IMR-90 (cell line): ENCODE measurements around the gene FCN1. TPM values are rescaled to one million over a fixed set of nuclear protein-coding genes. Genes with fewer than 3 reads are reported as not detected.

Experiments
- ATAC-seq: fragments of 200-7000 bp; cut with Tn5 transposase; 2 replicates; pipeline ENCODE4 v1.9.1; 2020; ENCODE audit warnings: low read depth, mild to moderate bottlenecking, moderate library complexity
- BruUV-seq: library from RNA; stranded (reverse); fragments of 400-500 nt; replicated peaks from 2 replicates; lab custom pipeline; 2021; lab: Mats Ljungman, UMichigan
- CTCF ChIA-PET: fragments of 300-600 bp; formaldehyde crosslinking; extraction: SDS; loops from one replicate; lab custom pipeline; 2021; ENCODE audit warnings: antibody characterized with exemption; lab: Yijun Ruan, JAX
- POLR2A ChIA-PET: fragments of 300-600 bp; sonication (Branson Sonifier 250); formaldehyde crosslinking; loops from one replicate; lab custom pipeline; 2022; ENCODE audit warnings: antibody characterized with exemption; ENCODE audit not compliant: unreplicated experiment; lab: Charles Lee
- DNase-seq: peaks from one replicate; pipeline ENCODE4 v3.0.0; 2013
- H2AFZ ChIP-seq: replicated peaks from 2 replicates; pipeline ENCODE3; 2013; ENCODE audit warnings: low read length, mild to moderate bottlenecking; ENCODE audit not compliant: poor library complexity
- H2AK5ac ChIP-seq: 2 replicates; pipeline ENCODE4 v1.6.1; 2013; ENCODE audit warnings: low read depth, low read length, inconsistent platforms
- H2AK9ac ChIP-seq: replicated peaks from 2 replicates; pipeline ENCODE3; 2013; ENCODE audit warnings: mild to moderate bottlenecking, low read depth, low read length, moderate library complexity; ENCODE audit not compliant: poor library complexity
- H2BK120ac ChIP-seq: 2 replicates; pipeline ENCODE4 v1.6.1; 2013; ENCODE audit warnings: low read depth, low read length, inconsistent platforms
- H2BK15ac ChIP-seq: 3 replicates; pipeline ENCODE4 v1.6.1; 2013; ENCODE audit warnings: low read depth, low read length, inconsistent platforms
- H2BK20ac ChIP-seq: 2 replicates; pipeline ENCODE4 v1.6.1; 2013; ENCODE audit warnings: low read depth, mild to moderate bottlenecking, inconsistent platforms, low read length, moderate library complexity
- H2BK5ac ChIP-seq: 2 replicates; pipeline ENCODE4 v1.6.1; 2013; ENCODE audit warnings: mild to moderate bottlenecking, low read depth, low read length, inconsistent platforms; ENCODE audit not compliant: poor library complexity, severe bottlenecking
- H3K14ac ChIP-seq: replicated peaks from 2 replicates; pipeline ENCODE4 v1.6.1; 2013; ENCODE audit warnings: low read depth, low read length, inconsistent platforms
- H3K18ac ChIP-seq: 2 replicates; pipeline ENCODE4 v1.6.1; 2013; ENCODE audit warnings: low read depth, low read length, control low read depth
- H3K23ac ChIP-seq: 2 replicates; pipeline ENCODE4 v1.6.1; 2013; ENCODE audit warnings: low read depth, low read length, inconsistent platforms
- H3K27ac ChIP-seq: 2 replicates; pipeline ENCODE4 v1.5.1; 2013; ENCODE audit warnings: mild to moderate bottlenecking, control low read depth, low read length; ENCODE audit not compliant: insufficient read depth
- H3K27me3 ChIP-seq: 2 replicates; pipeline ENCODE4 v1.6.1; 2013; ENCODE audit warnings: low read length; ENCODE audit not compliant: control insufficient read depth, insufficient read depth
- H3K36me3 ChIP-seq: 2 replicates; pipeline ENCODE4 v1.6.1; 2013; ENCODE audit warnings: low read length, mixed read lengths; ENCODE audit not compliant: control insufficient read depth, insufficient read depth
- H3K4ac ChIP-seq: 2 replicates; pipeline ENCODE4 v1.6.1; 2013; ENCODE audit warnings: low read depth, low read length, inconsistent platforms
- H3K4me1 ChIP-seq: 2 replicates; pipeline ENCODE4 v1.6.1; 2013; ENCODE audit warnings: low read length, mixed read lengths; ENCODE audit not compliant: control insufficient read depth, insufficient read depth
- H3K4me2 ChIP-seq: 2 replicates; pipeline ENCODE4 v1.6.1; 2013; ENCODE audit warnings: low read depth, mild to moderate bottlenecking, control low read depth, low read length, moderate library complexity
- H3K4me3 ChIP-seq: 2 replicates; pipeline ENCODE4 v1.5.1; 2013; ENCODE audit warnings: low read depth, mild to moderate bottlenecking, control low read depth, low read length, moderate library complexity; ENCODE audit not compliant: insufficient read depth
- H3K56ac ChIP-seq: 2 replicates; pipeline ENCODE4 v1.6.1; 2013; ENCODE audit warnings: low read length, inconsistent platforms; ENCODE audit not compliant: insufficient read depth; ENCODE audit errors: extremely low read depth
- H3K79me1 ChIP-seq, 2 experiments: 2 replicates each; pipeline ENCODE4 v1.6.1; 2013; ENCODE audit warnings: low read length in 2 of 2, inconsistent platforms in 1 of 2, low read depth in 1 of 2
- H3K9ac ChIP-seq: 2 replicates; pipeline ENCODE4 v1.6.1; 2013; ENCODE audit warnings: low read depth, low read length, control low read depth
- H3K9me1 ChIP-seq: 2 replicates; pipeline ENCODE4 v1.6.1; 2013; ENCODE audit warnings: low read length, inconsistent platforms; ENCODE audit not compliant: insufficient read depth
- H3K9me3 ChIP-seq: 2 replicates; pipeline ENCODE4 v1.6.1; 2013; ENCODE audit warnings: low read length; ENCODE audit not compliant: control insufficient read depth, insufficient read depth
- H4K20me1 ChIP-seq: 2 replicates; pipeline ENCODE4 v1.6.1; 2013; ENCODE audit warnings: low read length, inconsistent platforms; ENCODE audit not compliant: insufficient read depth
- H4K5ac ChIP-seq: 2 replicates; pipeline ENCODE4 v1.6.1; 2013; ENCODE audit warnings: mild to moderate bottlenecking, low read depth, low read length, control low read depth
- H4K8ac ChIP-seq, 2 experiments: 2 replicates each; pipeline ENCODE4 v1.6.1; 2013; ENCODE audit warnings: low read depth in 2 of 2, low read length in 2 of 2, control low read depth in 1 of 2, inconsistent platforms in 1 of 2
- H4K91ac ChIP-seq: 2 replicates; pipeline ENCODE4 v1.6.1; 2013; ENCODE audit warnings: low read depth, low read length, inconsistent platforms; ENCODE audit not compliant: insufficient read depth
- CEBPB ChIP-seq: IDR thresholded peaks from 2 replicates; pipeline ENCODE4 v1.6.1; 2012; ENCODE audit warnings: low read depth, low read length, improper control_type of control experiment
- CHD1 ChIP-seq: IDR thresholded peaks from 2 replicates; pipeline ENCODE4 v1.6.1; 2012; ENCODE audit warnings: low read depth, low read length, improper control_type of control experiment
- MAFK ChIP-seq: IDR thresholded peaks from 2 replicates; pipeline ENCODE4 v1.6.1; 2012; ENCODE audit warnings: low read depth, low read length, improper control_type of control experiment
- MAZ ChIP-seq: IDR thresholded peaks from 2 replicates; pipeline ENCODE4 v1.6.1; 2012; ENCODE audit warnings: low read depth, mild to moderate bottlenecking, low read length, improper control_type of control experiment, moderate library complexity, borderline replicate concordance
- MXI1 ChIP-seq: IDR thresholded peaks from 2 replicates; pipeline ENCODE4 v1.6.1; 2012; ENCODE audit warnings: low read depth, mild to moderate bottlenecking, low read length, moderate library complexity, borderline replicate concordance
- NFE2L2 ChIP-seq: fragments of 150-350 bp; IDR thresholded peaks from 2 replicates; pipeline ENCODE4 v1.6.1; 2016; ENCODE audit warnings: low read depth, mild to moderate bottlenecking, low read length
- POLR2A ChIP-seq: IDR thresholded peaks from 2 replicates; pipeline ENCODE4 v1.6.1; 2012; ENCODE audit warnings: mild to moderate bottlenecking, low read depth, low read length
- RCOR1 ChIP-seq: IDR thresholded peaks from 2 replicates; pipeline ENCODE4 v1.6.1; 2012; ENCODE audit warnings: mild to moderate bottlenecking, low read length, improper control_type of control experiment; ENCODE audit not compliant: insufficient replicate concordance
- whole genome bisulfite sequencing, 2 experiments: methylation state at CpG; one replicate each; pipeline versions ENCODE4 v1.1.5 to v1.1.7; 2013; ENCODE audit warnings: missing lambda C conversion rate in 2 of 2; ENCODE audit not compliant: insufficient read length in 1 of 2; ENCODE audit errors: extremely low coverage in 2 of 2; 5-methylcytosine and 5-hydroxymethylcytosine counted together
- dilution Hi-C: fragments of 300-500 bp; cut with HindIII; formaldehyde crosslinking; loops from one replicate; pipeline ENCODE4 v1.14.3; 2018; ENCODE audit warnings: low sequenced_read_pairs; ENCODE audit not compliant: unreplicated experiment
- in situ Hi-C: fragments of 300-500 bp; cut with MboI; formaldehyde crosslinking; loops from 3 replicates; pipeline ENCODE4 v1.14.3; 2019; ENCODE audit warnings: low sequenced_read_pairs, inconsistent platforms, mixed read lengths
- intact Hi-C: fragments of 100-400 bp; cut with micrococcal nuclease; formaldehyde crosslinking; loops from 2 replicates; pipeline ENCODE4 v1.10.0; 2022
- polyA plus RNA-seq, 3 experiments: library from polyadenylated mRNA; depleted of rRNA; stranded (reverse); fragments of >200 nt; gene quantifications; 2 replicates each; pipeline ENCODE4 v1.2.3, GENCODE V29; 2012; ENCODE audit warnings: low replicate concordance in 1 of 3
- total RNA-seq: library from RNA; depleted of rRNA; stranded (reverse); fragments of >200 nt; gene quantifications from 2 replicates; pipeline ENCODE4 v1.2.3, GENCODE V29; 2012
- TF ChIP-seq, protein P1 (sequence below): fragments of 150-350 bp; IDR thresholded peaks from 2 replicates; pipeline ENCODE4 v1.6.1; 2017; ENCODE audit warnings: mild to moderate bottlenecking, antibody characterized with exemption, low read length, low read depth
- TF ChIP-seq, protein P2 (sequence below): fragments of 150-350 bp; IDR thresholded peaks from 2 replicates; pipeline ENCODE4 v1.6.1; 2016; ENCODE audit warnings: low read depth, mild to moderate bottlenecking, low read length, moderate library complexity, borderline replicate concordance
- TF ChIP-seq, protein P3 (sequence below): conservative IDR thresholded peaks from 2 replicates; pipeline ENCODE4 v1.5.1; 2012; ENCODE audit warnings: mild to moderate bottlenecking, low read depth, low read length, improper control_type of control experiment

Gene FCN1
- total and polyA plus RNA-seq, 2 of the 4 experiments (the other 2 are of a cell fraction), result not detected

DNA sequence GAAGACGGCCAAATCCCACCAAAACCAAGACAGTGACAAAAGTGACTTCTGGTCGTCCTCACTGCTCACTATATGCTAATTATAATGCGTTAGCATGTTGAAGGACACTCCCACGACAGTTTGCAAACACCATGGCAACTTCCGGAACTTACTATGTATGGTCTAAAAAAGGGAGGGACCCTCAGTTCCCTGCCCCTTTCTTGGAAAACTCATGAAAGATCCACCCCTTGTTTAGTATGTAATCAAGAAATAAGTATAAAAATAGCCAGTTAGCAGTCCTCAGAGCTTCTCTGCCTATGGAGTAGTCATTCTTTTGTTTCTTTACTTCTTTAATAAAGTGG, 27.6 kb downstream of the FCN1 start:
- Histone ChIP-seq H3K9me3 (peaks cover 3% of the 10 kb centered on the region; the same call in 1 of the 2 replicates), H3K23ac (no peak overlapping the region), H3K4me3 (no peak overlapping the region), H3K36me3 (no peaks in the 10 kb centered on the region), H4K8ac (no peak overlapping the region), H2AK5ac (no peak overlapping the region), H4K20me1 (no peaks in the 10 kb centered on the region), H2BK20ac (no peak overlapping the region), H2BK120ac (no peak overlapping the region), H3K56ac (no peak overlapping the region), H3K4me2 (no peak overlapping the region), H3K14ac (no peak overlapping the region), H3K4me1 (peaks cover 2% of the 10 kb centered on the region; the same call in 1 of the 2 replicates), H3K4ac (no peak overlapping the region), H3K9me1 (no peaks in the 10 kb centered on the region), H3K27me3 (peaks cover 35% of the 10 kb centered on the region), H3K18ac (no peak overlapping the region), H4K5ac (no peak overlapping the region), H3K9ac (no peak overlapping the region), H3K27ac (no peak overlapping the region), H2BK5ac (no peak overlapping the region), H4K91ac (no peak overlapping the region), H2BK15ac (no peak overlapping the region), H3K79me1 (no peaks in the 10 kb centered on the region), H2AFZ (no peak overlapping the region), H2AK9ac (no peak overlapping the region)
- 80% methylated on average over 1 of the region's 5 CpGs; no CpG with 5 or more reads in 1 of the 2 experiments for WGBS, 2 experiments
- TF ChIP-seq MAZ (no peak), CEBPB (no peak), POLR2A (no peak), MXI1 (no peak), RCOR1 (no peak), NFE2L2 (no peak), MAFK (no peak), CHD1 (no peak)
- TF ChIP-seq, protein P1, sequence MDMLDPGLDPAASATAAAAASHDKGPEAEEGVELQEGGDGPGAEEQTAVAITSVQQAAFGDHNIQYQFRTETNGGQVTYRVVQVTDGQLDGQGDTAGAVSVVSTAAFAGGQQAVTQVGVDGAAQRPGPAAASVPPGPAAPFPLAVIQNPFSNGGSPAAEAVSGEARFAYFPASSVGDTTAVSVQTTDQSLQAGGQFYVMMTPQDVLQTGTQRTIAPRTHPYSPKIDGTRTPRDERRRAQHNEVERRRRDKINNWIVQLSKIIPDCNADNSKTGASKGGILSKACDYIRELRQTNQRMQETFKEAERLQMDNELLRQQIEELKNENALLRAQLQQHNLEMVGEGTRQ, result no peak
- TF ChIP-seq, protein P2, sequence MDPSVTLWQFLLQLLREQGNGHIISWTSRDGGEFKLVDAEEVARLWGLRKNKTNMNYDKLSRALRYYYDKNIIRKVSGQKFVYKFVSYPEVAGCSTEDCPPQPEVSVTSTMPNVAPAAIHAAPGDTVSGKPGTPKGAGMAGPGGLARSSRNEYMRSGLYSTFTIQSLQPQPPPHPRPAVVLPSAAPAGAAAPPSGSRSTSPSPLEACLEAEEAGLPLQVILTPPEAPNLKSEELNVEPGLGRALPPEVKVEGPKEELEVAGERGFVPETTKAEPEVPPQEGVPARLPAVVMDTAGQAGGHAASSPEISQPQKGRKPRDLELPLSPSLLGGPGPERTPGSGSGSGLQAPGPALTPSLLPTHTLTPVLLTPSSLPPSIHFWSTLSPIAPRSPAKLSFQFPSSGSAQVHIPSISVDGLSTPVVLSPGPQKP, result no peak
- TF ChIP-seq, protein P3, sequence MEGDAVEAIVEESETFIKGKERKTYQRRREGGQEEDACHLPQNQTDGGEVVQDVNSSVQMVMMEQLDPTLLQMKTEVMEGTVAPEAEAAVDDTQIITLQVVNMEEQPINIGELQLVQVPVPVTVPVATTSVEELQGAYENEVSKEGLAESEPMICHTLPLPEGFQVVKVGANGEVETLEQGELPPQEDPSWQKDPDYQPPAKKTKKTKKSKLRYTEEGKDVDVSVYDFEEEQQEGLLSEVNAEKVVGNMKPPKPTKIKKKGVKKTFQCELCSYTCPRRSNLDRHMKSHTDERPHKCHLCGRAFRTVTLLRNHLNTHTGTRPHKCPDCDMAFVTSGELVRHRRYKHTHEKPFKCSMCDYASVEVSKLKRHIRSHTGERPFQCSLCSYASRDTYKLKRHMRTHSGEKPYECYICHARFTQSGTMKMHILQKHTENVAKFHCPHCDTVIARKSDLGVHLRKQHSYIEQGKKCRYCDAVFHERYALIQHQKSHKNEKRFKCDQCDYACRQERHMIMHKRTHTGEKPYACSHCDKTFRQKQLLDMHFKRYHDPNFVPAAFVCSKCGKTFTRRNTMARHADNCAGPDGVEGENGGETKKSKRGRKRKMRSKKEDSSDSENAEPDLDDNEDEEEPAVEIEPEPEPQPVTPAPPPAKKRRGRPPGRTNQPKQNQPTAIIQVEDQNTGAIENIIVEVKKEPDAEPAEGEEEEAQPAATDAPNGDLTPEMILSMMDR, result no peak
- intact Hi-C loops (no loop called here), dilution Hi-C loops (no loop called here), in situ Hi-C loops (no loop called here)
- ATAC-seq, result no peak
- ChIA-PET CTCF (no interaction called here), POLR2A (no interaction called here)
- DNase-seq, result no peak
- BruUV-seq, result no TSS peak
